GM21619 (cell line): ENCODE results near the gene MAST3.
"Not testable (repeated sequence)": the region's sequence is repeated elsewhere in the genome, so short reads cannot be mapped to it uniquely, and the experiment has no call there.

Source experiments
- ATAC-seq: cut with Tn5 transposase; IDR thresholded peaks from one replicate; pipeline ENCODE4 v1.9.1; 2021; ENCODE audit not compliant: unreplicated experiment

MAST3 gene

DNA sequence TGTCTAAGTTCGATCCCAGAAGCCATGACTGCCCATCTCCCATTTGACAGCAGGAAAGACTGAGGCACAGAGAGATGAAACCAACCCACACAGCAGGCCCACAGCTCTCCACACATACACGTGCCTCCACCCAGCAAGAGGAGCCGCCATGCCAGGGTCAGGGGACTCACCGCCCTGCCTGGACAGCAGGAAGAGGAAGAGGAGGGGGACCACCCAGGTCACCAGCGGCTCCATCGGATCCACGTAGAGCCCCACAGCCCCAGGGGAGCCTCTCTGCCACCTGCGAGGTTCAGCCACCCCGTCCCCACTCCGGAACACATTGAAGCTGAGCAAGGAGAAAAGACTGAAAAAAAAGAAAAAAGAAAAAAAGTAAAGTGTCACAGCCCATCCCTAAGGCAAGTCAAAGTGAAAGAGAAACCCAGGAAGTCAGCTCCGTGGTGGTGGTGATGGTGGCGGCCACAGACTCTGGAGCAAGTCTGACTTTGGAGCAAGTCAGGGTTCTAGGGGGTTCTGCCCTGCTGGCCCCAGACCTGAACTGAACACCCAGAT, 10.9 kb upstream of the MAST3 start, which contains the start of gene IL12RB1:
IL12RB1 (minus strand) TSS at position 345 of the 549 bp plus-strand sequence; CDS start at position 234, 111 bp downstream.
- no peak for ATAC-seq

DNA sequence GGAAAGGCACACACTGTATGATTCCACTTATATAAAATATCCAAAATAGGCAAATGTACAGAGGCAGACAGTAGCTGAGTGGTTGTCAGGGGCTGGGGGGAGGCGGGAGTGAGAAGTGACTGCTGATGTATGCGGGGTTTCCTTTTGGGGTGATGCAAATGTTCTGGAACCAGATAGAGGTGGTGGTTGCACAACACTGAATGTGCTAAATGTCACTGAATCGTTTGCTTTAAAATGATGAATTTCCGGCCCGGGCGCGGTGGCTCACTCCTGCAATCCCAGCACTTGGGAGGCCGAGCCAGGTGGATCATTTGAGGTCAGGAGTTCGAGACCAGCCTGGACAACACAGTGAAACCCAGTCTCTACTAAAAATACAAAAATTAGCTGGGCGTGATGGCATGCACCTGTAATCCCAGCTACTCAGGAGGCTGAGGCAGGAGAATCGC, 8.5 kb upstream of the MAST3 start:
- not testable (repeated sequence) for ATAC-seq

DNA sequence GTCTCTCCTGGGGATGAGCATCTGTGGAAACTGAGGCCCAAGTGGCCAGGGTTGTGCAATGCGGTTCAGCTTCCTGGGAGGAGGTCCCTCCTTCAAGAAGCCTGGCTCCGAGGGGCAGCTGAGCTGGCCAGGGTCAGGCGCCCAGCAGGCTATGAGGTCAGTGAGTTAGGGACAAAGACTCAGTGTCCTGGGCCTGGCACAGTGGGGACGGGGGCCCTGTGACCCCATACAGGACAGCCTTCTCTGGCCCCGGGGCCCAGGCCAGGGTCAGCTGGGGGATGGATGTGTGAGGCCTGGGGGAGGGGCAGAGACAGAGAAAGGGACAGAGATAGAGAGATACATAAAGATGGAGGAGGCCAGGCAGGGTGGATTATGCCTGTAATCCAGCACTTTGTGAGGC, 7.9 kb upstream of the MAST3 start:
- no peak for ATAC-seq

DNA sequence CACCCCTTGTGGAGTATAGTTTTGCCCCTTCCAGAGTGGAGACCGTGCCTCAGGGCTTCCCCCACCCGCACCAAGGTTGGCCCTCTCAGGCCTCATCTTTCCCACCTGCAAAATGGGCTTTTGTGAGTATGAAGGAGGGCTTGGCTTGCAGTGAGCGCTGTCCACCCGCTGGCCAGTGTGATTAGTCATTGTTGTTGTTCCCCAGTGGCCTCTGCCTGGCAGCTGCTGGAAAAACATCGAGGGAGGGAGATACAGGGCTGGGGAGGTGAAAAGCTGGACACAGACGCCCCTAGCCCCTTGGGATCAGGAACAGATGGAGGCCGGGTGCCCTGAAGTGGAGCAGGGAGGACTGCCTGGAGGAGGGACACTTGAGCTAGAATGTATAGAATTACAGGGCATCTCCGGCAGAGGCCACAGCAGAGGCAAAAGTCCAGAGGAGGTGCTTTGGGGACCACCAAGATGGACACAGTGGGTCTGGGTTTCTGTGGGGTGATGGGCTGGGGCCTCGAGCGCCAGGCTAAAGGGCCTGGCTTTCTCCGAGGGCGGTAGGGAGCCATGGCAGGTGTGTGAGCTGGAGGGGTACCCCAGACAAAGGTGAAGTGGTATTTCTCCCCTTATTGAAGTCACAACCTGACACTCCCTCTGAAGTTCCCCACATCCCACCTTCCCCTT, 6.9 kb upstream of the MAST3 start:
- ATAC-seq = no peak

DNA sequence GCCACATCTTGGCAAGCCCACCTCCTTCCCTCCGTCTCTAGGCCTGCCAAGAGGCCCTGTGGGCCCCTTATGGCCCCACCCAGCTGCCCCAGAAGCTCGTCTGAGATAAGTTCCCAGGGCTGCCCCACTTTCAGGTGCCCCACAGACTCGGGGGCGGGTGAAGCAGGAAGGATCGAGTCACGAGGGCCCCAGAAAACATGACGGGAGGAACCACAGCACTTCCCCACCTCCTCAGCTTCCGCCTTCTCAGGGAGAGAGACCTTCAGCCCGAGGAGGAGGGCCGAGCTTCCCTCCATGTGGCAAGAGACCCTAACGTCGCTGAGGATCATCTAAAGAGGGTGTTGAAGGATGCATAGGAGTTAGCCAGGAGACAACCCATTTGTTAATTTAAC, 6.4 kb upstream of the MAST3 start:
- no peak for ATAC-seq

DNA sequence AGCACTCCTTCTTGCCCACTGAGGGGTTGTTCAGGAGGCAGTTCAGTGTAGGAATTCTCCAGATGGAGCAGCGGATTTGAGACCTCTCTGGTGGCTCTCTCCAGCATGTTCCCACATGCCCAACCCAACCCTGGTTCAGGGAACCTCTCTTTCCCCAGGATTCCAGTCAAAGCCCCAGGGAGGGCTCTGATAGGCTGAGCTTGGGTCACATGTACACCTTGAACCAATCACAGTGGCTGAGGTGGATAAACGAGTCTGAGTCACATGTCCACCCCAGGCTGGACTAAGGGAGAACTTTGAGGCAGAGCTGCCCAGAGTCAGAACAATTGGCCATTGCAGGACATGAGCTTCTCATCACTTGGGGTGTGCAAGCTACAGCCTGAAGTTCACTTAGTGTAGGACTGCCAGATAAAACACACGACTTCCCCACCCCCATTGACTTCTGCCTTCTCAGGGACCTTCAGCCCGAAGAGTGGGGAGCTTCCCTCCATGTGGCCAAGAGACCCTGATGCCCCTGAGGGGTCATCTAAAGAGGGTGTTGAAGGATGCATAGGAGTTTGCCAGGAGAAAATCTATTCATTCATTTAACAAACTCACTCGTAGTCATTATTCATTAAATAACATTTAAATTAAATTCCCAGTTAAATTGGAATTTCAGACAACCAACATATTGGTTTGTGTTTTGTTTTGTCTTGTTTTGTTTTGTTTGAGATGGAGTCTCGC, 4.0 kb upstream of the MAST3 start:
- ATAC-seq = no peak

DNA sequence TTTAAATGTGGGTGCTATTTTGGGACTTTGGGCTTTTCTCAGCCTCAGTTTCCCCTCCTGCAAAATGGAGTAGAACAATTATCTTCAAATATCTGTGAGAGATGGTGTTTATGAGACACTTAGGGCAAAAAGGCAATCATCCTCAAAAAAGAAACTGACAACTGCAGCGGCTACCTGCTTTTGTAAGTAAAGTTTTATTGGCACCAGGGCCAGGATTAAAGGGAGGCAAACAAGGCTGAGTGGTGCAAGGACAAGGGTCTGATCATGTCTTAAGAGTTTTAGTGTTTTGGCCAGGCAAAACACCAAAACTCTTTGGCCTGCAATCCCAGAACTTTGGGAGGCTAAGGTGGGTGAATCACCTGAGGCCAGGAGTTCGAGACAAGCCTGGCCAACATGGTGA, 1.3 kb upstream of the MAST3 start:
- ATAC-seq = no peak

DNA sequence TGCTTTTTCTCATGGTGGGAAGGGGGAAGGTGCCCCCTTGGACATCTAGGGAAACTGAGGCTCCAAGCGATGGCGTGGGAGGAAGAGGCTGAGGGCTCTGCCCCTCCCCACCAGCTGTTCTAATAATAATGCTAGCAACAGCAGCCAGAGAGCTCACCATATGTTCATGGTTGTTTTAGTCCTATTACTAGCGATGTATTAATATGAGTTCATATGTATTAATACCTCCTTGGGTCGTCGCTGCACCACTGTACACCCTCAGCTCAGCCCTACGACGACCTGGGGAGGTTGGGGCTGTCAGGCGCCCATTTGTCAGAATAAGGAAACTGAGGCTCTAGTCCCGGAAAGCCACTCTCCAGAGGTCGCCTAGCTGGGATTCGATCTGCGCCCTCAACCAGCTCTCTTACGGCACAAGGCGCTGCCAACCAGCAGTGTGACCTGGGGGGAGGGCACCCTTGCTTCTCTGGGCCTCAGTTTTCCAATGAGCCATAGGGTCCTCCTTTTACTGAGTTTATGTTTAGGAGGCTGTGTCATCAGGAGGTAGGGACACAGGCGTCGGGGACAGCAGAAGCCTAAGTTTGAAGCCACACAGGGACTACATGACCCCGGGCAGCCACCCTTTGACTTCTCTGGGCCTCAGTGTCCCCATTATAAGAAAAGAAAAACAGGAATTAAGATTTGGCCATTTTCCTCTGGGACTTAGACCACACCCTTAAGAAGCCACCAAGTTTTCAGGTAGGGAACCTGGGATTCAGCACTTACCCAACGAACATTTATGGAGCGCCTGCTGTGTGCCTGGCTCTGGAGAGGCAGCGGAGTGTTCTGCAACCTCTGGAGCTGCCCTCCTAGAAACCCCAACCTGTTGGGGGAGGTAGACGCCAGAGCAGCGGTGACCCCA, 664 bp downstream of the MAST3 start:
- ATAC-seq = peak; percentile 6

DNA sequence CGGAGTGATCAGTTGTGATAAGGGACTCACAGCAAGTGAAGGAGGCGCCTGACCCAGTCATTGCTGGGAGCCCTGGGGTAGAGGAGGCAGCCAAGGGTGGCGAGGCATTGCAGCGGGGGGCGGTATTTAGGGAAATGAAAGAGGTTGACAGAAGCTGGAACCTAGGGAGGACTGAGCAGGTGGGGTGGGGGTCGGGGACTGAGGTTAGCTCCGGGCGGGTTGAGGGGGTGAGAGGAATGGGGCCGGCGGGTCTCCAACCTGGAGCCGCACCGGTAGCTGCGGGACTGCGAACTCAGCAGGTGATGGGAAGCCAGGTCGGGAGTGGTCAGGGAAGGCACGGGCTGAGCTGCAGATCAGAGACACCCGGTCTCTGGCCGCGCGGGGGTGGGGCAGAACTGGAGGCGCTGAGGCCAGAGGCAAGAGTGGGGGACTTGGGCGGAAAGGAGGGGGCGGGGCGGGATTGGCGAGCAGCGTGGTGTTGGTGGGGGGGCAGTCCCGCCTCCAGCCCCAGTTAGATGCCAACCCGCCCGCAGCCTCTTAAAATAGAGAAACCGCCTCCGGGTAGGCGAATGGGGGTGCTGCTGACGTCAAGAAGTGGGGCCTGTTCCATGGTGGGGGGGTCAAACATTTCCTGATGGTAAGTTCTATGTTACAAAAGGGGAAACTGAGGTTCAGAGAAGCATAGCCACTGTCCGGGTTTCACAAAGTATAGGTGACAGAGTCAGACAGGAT, 1.5 kb downstream of the MAST3 start:
- peak; percentile 59 for ATAC-seq

DNA sequence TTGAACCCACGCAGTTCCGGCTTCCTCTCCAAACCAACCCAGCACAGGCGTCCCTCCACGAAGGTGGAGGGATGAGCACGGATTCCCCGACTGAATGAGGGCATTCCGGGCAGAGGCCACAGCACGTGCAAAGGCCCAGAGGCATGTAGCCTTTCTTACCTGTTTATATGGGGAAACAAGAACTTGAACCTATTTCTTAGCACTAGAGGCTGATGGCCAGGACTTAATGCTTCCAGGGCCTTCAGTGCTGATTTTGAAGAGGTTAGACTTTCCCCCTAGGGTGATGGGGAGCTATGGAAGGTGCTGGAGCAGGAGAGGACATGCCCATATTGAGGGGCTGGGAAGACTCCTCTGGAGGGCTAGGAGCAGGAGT, 2.0 kb downstream of the MAST3 start:
- no peak for ATAC-seq

DNA sequence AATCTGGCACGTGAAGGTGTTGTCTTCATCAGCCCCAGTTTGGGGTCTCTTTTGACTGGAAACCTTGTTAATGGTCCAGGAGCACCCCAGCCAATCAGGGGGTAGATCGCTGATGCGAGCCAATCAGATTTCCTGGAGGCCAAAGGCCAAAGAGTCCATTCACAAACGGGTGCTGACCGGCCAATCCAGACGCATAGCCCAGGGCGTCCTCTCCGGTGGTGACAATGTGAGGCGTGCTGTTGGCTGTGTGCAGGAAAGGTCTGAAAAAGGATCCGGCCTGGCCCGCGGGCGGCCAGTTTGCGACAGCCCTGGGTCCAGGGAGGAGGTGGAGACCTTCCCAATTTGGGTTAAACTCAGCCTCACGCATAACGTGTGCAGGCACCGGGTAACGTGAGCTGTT, 3.1 kb downstream of the MAST3 start:
- no peak for ATAC-seq

DNA sequence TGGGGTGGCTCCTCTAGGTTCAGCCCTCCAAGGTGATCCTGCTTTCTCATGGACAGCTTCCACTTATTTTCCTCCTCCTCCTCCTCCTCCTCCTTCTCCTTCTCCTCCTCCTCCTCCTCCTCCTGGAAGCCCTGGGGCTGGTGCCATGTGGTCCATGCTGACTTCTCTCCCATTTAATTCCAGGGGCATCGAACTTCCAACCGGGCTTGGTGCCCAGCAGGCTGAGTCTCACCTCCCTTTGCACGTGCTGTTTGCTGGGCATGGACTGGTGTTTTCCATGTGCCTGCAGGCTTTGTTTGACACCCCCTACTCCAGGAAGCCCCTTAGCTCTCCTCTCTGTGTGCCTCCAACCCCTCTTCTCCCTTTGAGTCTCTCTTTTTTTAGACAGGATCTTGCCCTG, 3.7 kb downstream of the MAST3 start:
- no peak for ATAC-seq

DNA sequence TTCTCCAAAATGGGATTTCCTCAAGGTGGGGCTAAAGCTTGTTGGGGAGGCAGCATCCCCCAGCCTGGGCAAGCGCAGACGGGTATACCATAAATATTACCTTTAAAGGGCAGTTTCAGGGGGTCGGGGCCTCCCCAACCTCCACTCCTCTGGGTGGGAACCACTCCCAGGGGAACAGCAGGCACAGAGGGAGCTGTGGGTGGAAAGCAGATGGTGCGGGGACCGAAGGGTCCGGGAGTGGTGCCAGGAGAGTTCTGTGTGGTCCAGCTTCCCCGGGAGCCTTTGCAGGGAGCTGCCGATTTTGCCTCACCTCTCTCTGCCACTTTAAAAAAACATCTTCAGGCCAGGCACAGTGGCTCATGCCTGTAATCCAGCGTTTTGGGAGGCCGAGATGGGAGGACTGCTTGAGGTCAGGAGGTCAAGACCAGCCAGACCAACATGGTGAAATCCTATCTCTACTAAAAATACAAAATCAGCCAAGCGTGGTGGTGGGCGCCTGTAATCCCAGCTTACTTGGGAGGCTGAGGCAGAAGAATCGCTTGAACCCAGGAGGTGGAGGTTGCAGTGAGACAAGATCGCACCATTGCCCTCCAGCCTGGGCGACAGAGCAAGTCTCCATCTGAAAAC, 5.5 kb downstream of the MAST3 start:
- no peak for ATAC-seq

DNA sequence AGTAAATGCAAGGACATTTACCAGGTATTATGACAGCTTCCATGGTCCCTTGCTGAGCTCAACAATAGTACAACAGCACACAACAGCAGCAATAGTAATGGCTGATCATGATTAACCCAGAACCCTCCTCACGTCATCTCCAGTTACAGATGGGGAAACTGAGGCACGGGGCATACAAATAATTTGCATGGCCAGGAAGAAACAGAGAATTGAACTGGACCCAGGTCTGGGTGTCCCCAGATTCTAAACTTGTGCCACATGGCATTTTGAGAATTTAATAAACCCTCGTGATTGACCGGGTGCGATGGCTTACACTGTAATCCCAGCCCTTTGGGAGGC, 7.2 kb downstream of the MAST3 start:
- ATAC-seq = no peak

DNA sequence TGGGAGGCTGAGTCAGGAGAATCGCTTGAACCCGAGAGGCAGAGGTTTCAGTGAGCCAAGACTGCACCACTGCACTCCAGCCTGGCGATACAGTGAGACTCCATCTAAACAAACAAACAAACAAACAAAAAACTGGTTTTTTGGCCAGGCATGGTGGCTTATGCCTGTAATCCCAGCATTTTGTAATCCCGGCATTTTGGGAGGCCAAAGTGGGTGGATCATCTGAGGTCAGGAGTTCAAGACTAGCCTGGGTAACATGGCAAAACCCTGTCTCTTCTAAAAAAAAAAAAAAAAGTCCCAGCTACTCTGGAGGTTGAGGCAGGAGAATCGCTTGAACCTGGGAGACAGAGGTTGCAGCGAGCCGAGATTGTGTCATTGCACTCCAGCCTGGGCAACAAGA, 7.7 kb downstream of the MAST3 start:
- ATAC-seq = not testable (repeated sequence)

DNA sequence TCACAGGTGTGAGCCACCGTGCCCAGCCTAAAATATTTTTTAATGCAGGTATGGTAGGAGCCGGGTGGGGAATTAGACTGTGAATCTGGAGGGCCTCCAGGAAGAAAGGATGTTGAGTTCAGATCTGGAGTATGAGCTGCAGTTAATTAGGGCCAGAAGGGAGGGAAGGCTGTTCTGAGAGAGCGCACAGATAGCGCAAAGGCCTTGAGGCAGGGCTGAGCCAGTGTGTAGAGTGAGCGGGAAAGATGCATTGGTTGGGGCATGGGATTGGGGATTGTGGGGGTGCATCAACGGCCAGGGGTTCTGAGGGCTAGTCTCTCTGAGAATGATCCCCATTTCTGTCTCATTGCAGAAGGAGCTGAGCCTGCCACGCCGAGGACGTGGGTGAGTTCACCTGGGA, 9.7 kb downstream of the MAST3 start:
- no peak for ATAC-seq

DNA sequence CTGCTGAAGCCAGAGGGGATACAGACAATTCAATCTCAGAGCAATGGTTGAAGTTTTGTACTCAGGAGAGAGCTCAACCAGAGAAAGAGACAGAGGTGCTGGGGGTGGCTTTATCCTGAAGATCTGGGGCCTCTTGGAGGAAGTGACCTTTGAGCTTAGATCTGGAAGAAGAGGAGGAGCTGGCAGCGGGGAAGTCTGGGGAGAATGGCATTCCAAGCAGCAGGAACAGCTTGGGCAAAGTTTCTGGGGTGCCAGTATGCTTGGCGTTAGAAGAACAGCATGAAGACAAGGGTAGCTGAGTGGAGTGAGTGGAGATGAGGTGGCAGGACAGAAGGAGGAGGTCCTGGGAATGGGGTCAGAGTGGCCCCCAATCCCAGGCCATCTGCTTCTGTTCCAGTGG, 11.3 kb downstream of the MAST3 start:
- ATAC-seq = no peak

DNA sequence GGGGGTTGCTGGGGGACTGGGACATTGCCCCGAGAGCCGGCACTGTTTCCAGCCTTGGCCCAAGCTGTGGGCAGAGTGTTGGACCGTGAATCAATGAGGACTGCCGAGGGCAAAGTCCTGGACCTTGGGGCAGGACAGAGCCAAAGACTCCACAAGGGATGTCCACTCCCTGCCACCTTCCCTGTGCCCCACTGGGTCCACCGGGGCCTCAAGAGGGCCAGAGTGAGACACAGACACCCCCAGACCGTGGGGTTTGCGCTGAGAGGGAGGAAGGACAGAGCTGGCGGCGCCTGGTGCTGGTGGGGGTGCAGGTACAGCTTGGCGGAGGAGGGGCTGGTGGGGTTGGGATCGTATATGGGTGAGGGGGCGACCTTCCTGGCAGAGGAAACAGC, 11.8 kb downstream of the MAST3 start:
- no peak for ATAC-seq

DNA sequence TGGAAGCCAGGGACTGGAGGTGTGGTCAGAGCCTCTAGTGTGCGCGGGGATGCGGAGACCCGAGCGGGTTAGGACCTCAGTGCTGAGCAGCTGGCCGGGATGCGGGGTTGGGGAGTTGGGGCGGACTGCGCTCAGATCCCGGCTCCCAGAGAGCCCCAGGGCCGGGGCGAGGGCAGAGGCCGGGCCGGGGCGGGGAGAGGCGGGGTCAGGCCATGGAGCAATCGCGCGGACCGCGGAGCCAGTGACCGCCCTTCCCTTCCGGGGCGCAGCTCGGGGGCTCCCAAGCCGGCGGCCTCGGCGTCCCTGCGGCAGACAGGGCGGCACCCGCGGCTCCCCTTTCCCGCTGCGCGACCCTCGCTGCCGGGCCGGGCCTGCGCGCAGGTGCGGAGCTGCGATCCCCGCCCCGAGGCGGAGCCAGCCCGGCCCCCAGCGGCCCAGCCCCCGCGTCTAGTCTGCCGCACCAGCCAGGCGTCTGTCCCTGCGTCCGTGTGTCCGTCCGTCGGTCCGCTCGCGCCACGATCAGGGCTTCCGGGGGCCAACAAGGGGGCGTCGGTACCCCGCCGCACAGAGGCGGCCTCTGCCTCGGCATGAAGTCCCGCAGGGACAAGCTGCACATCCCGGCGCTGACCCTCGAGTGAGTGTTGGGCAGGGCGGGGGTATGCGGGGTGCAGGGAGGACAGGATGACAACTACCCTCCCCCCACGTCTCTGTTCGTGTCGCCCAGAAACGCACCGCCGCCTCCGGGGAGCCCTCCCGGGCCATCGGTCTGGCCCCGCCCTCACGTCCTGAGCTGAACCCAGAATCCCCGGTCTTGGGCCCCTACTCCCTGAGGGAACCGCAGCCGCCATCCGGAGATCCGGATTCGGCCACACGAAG, 12.4 kb downstream of the MAST3 start:
- no peak for ATAC-seq
